ENCODE data around the gene MFF.
"Not testable (repeated sequence)": the region's sequence is repeated elsewhere in the genome, so short reads cannot be mapped to it uniquely, and the experiment has no call there.

MFF gene

GRCh38 chr2:227335713-227336112 is 10.7 kb downstream of the MFF start:
- DNase-seq (ENCODE audit: low read depth in 2 of 2): no peak

GRCh38 chr2:227337442-227337841 is 12.4 kb downstream of the MFF start:
- no peak for DNase-seq (ENCODE audit: low read depth in 2 of 2)

- no peak for DNase-seq (ENCODE audit: low read depth in 2 of 2)
Observed at GRCh38 chr2:227339098-227339599, 14.1 kb downstream of the MFF start.

- DNase-seq (ENCODE audit: low read depth in 2 of 2): no peak
Observed at GRCh38 chr2:227340106-227340505, 15.1 kb downstream of the MFF start.

- DNase-seq (ENCODE audit: low read depth in 2 of 2): no peak
Observed at GRCh38 chr2:227341553-227341952, 16.5 kb downstream of the MFF start.

GRCh38 chr2:227344231-227344630 is 19.2 kb downstream of the MFF start:
- no peak for DNase-seq (ENCODE audit: low read depth in 2 of 2)

- DNase-seq (ENCODE audit: low read depth in 2 of 2): no peak
Observed at GRCh38 chr2:227347117-227347516, 22.1 kb downstream of the MFF start.

GRCh38 chr2:227348324-227348723 is 23.3 kb downstream of the MFF start:
- no peak for DNase-seq (ENCODE audit: low read depth in 2 of 2)

- DNase-seq (ENCODE audit: low read depth in 2 of 2): no peak
Observed at GRCh38 chr2:227349989-227350612, 25.1 kb downstream of the MFF start.

- DNase-seq (ENCODE audit: low read depth in 2 of 2): no peak
Observed at GRCh38 chr2:227351639-227352038, 26.6 kb downstream of the MFF start.

GRCh38 chr2:227360351-227360750 is 35.3 kb downstream of the MFF start:
- no peak for DNase-seq (ENCODE audit: low read depth in 2 of 2)

- DNase-seq (ENCODE audit: low read depth in 2 of 2): no peak
Observed at GRCh38 chr2:227363756-227364155, 38.7 kb downstream of the MFF start.

- not testable (repeated sequence) for DNase-seq (ENCODE audit: low read depth in 2 of 2)
Observed at GRCh38 chr2:227364585-227365263, 39.7 kb downstream of the MFF start.

GRCh38 chr2:227365833-227366232 is 40.8 kb downstream of the MFF start:
- no peak for DNase-seq (ENCODE audit: low read depth in 2 of 2)

GRCh38 chr2:227366769-227367426 is 41.8 kb downstream of the MFF start:
- no peak for DNase-seq (ENCODE audit: low read depth in 2 of 2)

- DNase-seq (ENCODE audit: low read depth in 2 of 2): no peak
Observed at GRCh38 chr2:227367427-227367795, 42.4 kb downstream of the MFF start.

GRCh38 chr2:227368574-227368973 is 43.5 kb downstream of the MFF start:
- DNase-seq (ENCODE audit: low read depth in 2 of 2): no peak

GRCh38 chr2:227370092-227370491 is 45.0 kb downstream of the MFF start:
- no peak for DNase-seq (ENCODE audit: low read depth in 2 of 2)

GRCh38 chr2:227370791-227371312 is 45.8 kb downstream of the MFF start:
- DNase-seq (ENCODE audit: low read depth in 2 of 2): no peak

GRCh38 chr2:227373389-227373788 is 48.3 kb downstream of the MFF start:
- DNase-seq (ENCODE audit: low read depth in 2 of 2): no peak

GRCh38 chr2:227374158-227374557 is 49.1 kb downstream of the MFF start:
- peak; percentile 5 to 15 for DNase-seq (ENCODE audit: low read depth in 2 of 2)

GRCh38 chr2:227376656-227377396 is 51.8 kb downstream of the MFF start:
- DNase-seq (ENCODE audit: low read depth in 2 of 2): no peak

All from stimulated activated CD8-positive, alpha-beta memory T cell treated with anti-CD3 and anti-CD28 coated beads, Interleukin-7, amount 100 ng/mL, for 4 hours (primary cell).